Raji (cell line): Measurements from ENCODE around the gene ATP5ME.
A peak's percentile ranks its signal among the peaks of the same experiment; 100 is the strongest.

Experiments
- POLR2A ChIP-seq: IDR thresholded peaks from 2 replicates; pipeline ENCODE4 v1.6.1; 2011; ENCODE audit warnings: low read depth, low read length, control low read depth; ENCODE audit not compliant: insufficient read depth

Gene ATP5ME

GRCh38 chr4:708631-708933, 34.5 kb upstream of the ATP5ME start:
- no peak for TF ChIP-seq POLR2A

GRCh38 chr4:707929-708630, 34.0 kb upstream of the ATP5ME start:
- no peak for TF ChIP-seq POLR2A

- no peak for TF ChIP-seq POLR2A
Measured at GRCh38 chr4:706834-707598, 32.9 kb upstream of the ATP5ME start.

GRCh38 chr4:705278-706082, 31.4 kb upstream of the ATP5ME start, which contains the start of gene PCGF3:
PCGF3 (plus strand) TSS chr4:705832; CDS start chr4:733681, 27,849 bp downstream.
- TF ChIP-seq POLR2A: peak; percentile 55

DNA sequence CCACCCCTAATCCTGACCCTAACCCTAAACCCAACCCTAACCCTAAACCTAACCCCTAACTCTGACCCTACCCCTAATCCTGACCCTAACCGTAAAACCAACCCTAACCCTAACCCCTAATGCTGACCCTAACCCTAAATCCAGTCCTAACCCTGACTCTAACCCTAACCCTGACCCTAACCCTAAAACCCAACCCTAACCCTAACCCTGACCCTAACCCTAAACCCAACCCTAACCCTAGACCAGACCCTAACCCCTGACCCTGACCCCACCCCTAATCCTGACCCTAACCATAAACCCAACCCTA, 30.8 kb upstream of the ATP5ME start:
- no peak for TF ChIP-seq POLR2A

DNA sequence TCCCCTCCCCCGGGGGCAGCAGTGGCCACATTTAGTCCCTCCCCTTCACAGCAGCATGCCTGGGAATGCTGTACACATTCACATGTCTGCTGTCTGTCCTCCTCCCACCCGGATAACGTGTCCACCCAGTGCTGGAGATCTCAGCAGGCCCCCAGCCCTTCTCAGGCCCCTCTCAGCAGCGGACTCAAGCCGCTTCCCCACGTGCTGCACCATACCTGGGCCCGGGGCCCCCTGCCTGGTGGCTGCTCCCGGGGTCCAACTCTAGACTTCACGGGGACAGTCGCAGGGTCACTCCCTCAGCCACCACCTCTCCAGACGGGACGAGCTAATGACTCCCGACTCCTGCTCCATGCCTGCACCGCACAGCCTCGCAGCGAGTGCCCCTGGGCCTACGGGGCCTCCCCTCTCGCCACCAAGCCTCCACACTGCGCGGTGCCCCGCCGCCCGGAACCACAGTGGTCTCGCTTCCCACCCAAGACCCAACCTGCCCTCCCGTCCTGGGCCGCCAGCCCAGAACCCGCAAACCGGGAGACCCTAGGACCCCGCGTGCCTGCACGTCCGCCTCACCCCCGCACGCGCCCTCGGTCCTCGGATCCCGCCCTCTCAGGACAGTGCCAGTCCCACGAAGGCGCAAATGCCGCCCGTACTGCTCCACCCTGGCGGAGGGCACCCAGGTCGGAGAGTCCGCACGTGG, 30.3 kb upstream of the ATP5ME start:
- TF ChIP-seq POLR2A: no peak

DNA sequence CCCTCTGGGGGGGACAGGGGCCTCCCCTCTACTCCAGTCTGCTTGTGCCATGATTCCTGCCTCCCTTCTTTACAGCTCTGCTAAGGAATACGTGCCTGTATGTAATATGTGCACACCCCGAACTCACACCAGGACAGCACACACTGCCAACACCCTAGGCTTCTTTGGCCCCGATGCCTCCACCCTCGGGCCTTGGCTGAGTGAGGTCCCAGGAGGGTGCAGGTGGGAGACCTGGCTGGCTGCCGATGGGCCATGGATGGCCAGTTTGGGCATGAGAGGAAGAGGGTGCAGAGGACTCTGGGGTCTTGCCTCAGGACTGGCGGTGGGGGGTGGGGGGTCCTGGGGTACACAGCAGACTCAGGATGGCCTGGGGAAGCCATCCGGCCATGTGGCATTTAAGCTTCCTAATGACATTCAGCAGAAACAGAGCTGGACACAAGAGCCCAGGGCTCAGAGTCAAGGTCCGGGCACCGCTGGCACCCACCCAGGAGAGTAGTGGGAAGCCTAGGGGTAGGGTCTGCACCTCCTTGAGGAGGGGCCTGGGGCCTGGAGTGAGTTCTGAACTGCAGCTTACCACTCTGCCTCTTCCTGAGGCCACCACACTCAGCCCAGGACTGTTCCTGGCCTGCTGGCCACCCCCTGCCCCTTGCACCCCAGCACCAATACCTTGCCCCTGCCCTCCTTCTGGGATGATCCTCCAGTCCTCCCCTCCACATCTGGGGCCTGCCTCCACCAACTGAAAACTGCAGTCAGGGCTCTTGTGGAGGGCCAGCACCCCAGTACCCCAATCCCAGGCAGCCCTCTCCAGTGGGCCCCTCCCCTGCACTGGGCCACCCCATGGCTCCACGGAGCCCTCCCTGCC, 29.5 kb upstream of the ATP5ME start:
- TF ChIP-seq POLR2A: no peak

DNA sequence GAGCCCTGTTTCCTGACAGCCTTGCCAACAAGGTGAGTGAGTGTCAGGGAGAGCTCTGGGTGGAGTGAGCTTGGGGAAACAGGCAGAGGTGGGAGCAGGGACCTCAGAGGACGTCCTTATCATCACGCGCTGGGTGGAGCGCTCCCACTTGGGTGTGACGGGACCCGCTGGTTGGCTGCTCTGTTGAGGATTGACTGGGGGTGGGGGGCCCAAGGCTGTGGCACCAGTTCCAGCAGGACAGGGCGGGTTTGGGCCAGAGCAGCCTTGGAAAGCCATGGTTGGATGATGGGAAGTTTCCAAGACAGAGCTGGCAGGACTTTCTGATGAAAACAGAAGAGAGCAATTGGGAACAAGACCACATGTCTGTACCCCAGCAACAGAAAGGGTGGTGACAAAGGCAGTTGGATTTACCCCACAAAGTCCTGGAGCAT, 28.6 kb upstream of the ATP5ME start:
- no peak for TF ChIP-seq POLR2A

- no peak for TF ChIP-seq POLR2A
Measured at GRCh38 chr4:700587-701264, 26.6 kb upstream of the ATP5ME start.

GRCh38 chr4:699816-700580, 25.9 kb upstream of the ATP5ME start:
- TF ChIP-seq POLR2A: no peak

GRCh38 chr4:692771-693554, 18.9 kb upstream of the ATP5ME start:
- no peak for TF ChIP-seq POLR2A

GRCh38 chr4:689723-690122, 15.6 kb upstream of the ATP5ME start:
- no peak for TF ChIP-seq POLR2A
